HL-60 (cell line): ENCODE measurements around the gene PRRC2B.

Experiments
- DNase-seq, 2 experiments: peaks; one replicate each; pipeline ENCODE4 v3.0.0-alpha.2; 2010 to 2020; ENCODE audit warnings: low read depth in 1 of 2, low spot score in 1 of 2
- H3K27ac ChIP-seq: fragments of 250-450 bp; sonication (Bioruptor Pico); replicated peaks from 2 replicates; pipeline ENCODE4 v1.5.1; 2020; ENCODE audit warnings: mild to moderate bottlenecking, moderate library complexity
- H3K27me3 ChIP-seq: fragments of 250-450 bp; sonication (Bioruptor Pico); 2 replicates; pipeline ENCODE4 v1.5.1; 2021; ENCODE audit warnings: mild to moderate bottlenecking, moderate library complexity; ENCODE audit not compliant: insufficient read depth, poor library complexity, severe bottlenecking
- H3K4me3 ChIP-seq: replicated peaks from 2 replicates; pipeline ENCODE4 v1.5.1; 2011; ENCODE audit warnings: mild to moderate bottlenecking, control low read depth, low read length; ENCODE audit not compliant: insufficient read depth
- GABPA ChIP-seq: IDR thresholded peaks from 2 replicates; pipeline ENCODE4 v1.6.1; 2012; ENCODE audit warnings: low read depth
- POLR2AphosphoS5 ChIP-seq: IDR thresholded peaks from 2 replicates; pipeline ENCODE4 v1.6.1; 2012; ENCODE audit warnings: low read depth
- SPI1 ChIP-seq: IDR thresholded peaks from 2 replicates; pipeline ENCODE4 v1.6.1; 2012; ENCODE audit warnings: low read depth, mild to moderate bottlenecking, borderline replicate concordance
- TF ChIP-seq, protein P1 (sequence below): IDR thresholded peaks from 2 replicates; pipeline ENCODE4 v1.6.1; 2012; ENCODE audit warnings: low read depth; ENCODE audit not compliant: insufficient replicate concordance
- TF ChIP-seq, protein P2 (sequence below): IDR thresholded peaks from one replicate; pipeline ENCODE4 v1.5.1; 2011; ENCODE audit warnings: low read length, control low read depth, inconsistent platforms; ENCODE audit not compliant: insufficient read depth

Gene PRRC2B

DNA sequence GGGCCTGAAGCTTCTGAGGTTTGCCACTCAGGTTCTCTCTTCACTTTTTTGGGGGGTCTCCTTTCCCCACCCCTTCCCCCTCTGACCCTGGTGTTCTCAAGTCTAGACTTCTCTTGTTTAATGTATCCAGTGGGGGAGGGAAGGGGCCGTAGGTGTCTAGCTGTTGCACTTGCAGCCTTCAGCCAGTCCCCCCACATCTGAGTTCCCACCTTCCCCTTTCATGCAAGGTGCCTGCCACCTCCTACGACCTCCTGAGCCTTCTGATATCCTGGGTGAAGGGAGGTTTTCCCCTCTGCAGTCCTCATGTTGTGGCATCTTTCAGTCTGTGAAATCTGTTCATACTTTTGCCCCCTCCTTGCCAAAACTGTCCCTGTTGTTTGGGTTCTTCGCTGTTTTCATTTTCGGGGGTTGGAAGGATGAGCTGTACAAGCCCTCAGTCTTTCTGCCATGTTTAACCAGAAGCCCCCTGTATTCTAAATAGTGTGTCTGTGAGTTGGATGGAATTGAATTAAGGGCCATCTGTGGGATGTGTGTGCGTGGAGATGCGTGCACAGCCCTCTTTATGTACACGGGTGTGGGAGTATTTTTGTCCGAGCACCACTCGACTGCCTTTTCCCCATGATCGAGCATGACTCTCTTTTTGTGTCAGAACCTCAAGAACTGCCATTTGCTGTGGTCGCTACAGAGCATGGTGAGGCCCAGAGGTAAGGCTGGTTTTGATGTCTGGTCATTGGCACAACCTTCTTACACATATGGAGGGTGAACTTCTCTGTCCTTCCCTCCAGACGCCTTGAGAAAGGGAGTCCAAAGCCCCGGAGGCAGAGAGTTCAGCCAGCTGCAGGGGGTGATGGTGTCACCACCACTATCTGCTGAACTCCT, 23.6 kb downstream of the PRRC2B start:
- peak in 1 of 2 experiments; percentile 49 for DNase-seq
- TF ChIP-seq, protein P1, sequence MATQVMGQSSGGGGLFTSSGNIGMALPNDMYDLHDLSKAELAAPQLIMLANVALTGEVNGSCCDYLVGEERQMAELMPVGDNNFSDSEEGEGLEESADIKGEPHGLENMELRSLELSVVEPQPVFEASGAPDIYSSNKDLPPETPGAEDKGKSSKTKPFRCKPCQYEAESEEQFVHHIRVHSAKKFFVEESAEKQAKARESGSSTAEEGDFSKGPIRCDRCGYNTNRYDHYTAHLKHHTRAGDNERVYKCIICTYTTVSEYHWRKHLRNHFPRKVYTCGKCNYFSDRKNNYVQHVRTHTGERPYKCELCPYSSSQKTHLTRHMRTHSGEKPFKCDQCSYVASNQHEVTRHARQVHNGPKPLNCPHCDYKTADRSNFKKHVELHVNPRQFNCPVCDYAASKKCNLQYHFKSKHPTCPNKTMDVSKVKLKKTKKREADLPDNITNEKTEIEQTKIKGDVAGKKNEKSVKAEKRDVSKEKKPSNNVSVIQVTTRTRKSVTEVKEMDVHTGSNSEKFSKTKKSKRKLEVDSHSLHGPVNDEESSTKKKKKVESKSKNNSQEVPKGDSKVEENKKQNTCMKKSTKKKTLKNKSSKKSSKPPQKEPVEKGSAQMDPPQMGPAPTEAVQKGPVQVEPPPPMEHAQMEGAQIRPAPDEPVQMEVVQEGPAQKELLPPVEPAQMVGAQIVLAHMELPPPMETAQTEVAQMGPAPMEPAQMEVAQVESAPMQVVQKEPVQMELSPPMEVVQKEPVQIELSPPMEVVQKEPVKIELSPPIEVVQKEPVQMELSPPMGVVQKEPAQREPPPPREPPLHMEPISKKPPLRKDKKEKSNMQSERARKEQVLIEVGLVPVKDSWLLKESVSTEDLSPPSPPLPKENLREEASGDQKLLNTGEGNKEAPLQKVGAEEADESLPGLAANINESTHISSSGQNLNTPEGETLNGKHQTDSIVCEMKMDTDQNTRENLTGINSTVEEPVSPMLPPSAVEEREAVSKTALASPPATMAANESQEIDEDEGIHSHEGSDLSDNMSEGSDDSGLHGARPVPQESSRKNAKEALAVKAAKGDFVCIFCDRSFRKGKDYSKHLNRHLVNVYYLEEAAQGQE = no peak
- TF ChIP-seq SPI1 = no peak
- TF ChIP-seq, protein P2, sequence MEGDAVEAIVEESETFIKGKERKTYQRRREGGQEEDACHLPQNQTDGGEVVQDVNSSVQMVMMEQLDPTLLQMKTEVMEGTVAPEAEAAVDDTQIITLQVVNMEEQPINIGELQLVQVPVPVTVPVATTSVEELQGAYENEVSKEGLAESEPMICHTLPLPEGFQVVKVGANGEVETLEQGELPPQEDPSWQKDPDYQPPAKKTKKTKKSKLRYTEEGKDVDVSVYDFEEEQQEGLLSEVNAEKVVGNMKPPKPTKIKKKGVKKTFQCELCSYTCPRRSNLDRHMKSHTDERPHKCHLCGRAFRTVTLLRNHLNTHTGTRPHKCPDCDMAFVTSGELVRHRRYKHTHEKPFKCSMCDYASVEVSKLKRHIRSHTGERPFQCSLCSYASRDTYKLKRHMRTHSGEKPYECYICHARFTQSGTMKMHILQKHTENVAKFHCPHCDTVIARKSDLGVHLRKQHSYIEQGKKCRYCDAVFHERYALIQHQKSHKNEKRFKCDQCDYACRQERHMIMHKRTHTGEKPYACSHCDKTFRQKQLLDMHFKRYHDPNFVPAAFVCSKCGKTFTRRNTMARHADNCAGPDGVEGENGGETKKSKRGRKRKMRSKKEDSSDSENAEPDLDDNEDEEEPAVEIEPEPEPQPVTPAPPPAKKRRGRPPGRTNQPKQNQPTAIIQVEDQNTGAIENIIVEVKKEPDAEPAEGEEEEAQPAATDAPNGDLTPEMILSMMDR = no peak
- no peak for TF ChIP-seq GABPA
- TF ChIP-seq POLR2AphosphoS5 = peak; percentile 70; the same call in 1 of the 2 replicates
- H3K27me3 ChIP-seq = no peaks in the 10 kb centered on the region
- no peak overlapping the region for H3K4me3 ChIP-seq
- 0 out of 2 replicates have a peak overlapping the region, but pooled peaks have one; percentile 5 for H3K27ac ChIP-seq

DNA sequence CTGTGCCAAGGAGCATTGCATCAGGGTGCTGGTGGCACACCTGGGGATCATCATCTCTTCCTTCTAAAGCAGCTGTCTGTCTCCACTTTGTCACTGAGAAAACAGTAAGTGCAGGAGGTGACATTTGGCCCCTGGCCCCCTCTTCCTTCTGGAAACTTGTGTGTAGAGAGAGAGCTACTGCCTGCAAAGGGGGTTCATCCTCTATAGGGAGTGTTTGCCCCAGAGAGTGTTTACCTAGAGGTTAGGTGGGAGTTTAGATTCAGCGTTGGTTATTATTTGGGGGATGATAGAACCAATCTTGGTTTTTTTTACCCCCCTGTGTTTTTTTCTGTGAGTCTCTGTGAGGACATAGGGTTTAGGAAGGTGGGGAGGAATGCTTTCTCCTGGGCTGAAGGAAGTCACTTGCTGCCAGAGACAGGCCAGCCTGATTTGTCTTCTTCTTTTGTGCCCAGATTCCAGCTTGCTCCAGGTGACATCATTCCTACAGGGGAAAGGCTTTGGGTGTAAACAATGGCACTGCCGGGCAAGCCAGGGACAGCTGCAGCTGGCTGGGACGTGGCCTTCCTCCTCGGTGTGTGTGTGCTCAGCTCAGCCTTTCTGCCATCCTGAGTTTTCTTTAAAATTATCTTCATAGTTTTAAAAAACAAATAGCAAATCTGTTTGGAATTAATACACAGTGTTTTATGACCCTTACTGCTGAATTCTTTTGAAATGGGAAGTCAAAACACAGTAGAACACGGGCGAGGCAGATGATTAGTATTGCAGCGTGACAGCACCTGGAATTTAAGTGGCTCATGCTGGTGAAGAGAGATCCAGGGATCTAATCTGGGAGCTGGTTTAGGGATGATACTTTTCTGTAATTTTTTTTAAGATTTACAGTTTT, 24.5 kb downstream of the PRRC2B start:
- TF ChIP-seq, protein P2 = no peak
- no peak for TF ChIP-seq GABPA
- Histone ChIP-seq H3K4me3 (no peak overlapping the region), H3K27ac (no peak overlapping the region), H3K27me3 (no peaks in the 10 kb centered on the region)
- no peak for DNase-seq

DNA sequence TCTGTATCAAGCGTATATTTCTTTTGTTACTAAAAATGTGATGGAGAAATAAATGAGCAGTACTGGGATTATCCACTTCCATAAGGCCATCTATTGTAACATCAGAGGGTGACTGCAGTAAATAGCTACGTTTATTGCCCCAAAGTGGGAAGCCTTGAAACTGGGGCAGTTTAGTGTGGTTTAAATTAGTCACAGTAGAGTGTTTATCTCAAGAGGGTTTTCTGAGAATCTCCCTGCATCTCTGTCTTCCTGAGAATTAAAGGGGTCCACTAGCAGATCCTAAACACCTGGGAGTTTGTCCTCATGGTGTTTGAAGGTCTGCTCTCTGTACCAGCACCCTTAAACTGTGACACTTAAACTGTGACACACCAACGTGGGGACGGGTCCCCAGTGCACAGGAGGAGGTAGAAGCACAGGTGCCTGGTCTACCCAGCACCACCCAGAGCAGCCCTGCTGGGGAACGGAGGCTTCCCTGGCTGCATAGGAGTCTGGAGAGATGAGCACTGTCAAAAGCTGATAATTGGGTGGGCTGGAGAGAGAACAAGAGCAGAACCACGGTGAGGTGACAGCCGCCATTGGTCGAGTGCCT, 25.2 kb downstream of the PRRC2B start:
- no peaks in the 10 kb centered on the region for H3K27me3 ChIP-seq
- H3K4me3 ChIP-seq = no peak overlapping the region
- TF ChIP-seq GABPA (no peak), SPI1 (no peak), POLR2AphosphoS5 (no peak)
- TF ChIP-seq, protein P2 = no peak
- TF ChIP-seq, protein P1 = no peak
- no peak for DNase-seq
- no peak overlapping the region for H3K27ac ChIP-seq
